GM19468 (cell line): ENCODE data around the gene FUBP3.

ENCODE experiments used
- ATAC-seq: cut with Tn5 transposase; IDR thresholded peaks from one replicate; pipeline ENCODE4 v1.9.1; 2021; ENCODE audit warnings: mild to moderate bottlenecking, moderate library complexity, moderate number of reproducible peaks; ENCODE audit not compliant: unreplicated experiment; ENCODE audit errors: extremely low read depth

The FUBP3 gene

DNA sequence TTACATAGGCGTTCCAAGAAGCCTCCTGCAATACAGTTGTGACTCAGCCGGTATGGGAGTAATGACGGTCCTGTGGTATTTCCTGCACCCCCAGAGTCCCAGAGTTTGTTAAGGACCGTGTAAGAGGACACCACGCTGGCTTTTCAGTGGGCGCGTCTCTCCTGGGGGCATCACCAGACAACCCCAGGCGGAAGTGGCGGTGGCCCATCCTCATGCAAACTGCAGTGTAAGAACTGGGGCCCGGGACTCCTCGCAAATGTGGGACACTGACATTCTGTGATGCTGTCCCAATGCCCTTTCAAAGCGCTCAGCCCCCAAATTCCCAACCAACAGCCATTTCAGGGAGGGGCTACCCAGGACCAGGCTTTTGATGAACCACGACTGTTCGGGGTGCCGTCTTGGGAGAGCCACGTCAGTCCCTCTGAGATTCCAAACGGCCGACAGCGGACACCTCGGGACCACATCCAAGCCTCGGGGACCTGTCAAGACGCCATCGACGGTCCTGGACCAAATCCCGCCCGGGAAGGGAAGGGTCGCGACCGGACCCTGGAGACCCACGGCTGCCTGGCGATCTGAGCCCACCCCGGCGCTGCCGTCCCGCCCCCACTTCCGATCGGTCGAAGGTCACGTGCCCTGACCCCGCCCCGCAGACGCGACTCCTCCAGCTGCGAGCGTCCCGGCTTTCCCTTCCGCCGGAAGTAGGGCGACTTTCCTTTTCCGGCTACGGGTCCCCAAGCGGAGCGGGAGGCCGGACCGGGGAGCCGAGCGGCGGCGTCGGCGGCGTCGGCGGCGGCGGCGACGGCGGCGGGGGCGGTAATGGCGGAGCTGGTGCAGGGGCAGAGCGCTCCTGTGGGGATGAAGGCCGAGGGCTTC, at the start of gene FUBP3:
Gene FUBP3 (plus strand): TSS at position 713 of the 873 bp plus-strand sequence. CDS start 104 bp downstream, at position 817.
- ATAC-seq, result peak; percentile 86

DNA sequence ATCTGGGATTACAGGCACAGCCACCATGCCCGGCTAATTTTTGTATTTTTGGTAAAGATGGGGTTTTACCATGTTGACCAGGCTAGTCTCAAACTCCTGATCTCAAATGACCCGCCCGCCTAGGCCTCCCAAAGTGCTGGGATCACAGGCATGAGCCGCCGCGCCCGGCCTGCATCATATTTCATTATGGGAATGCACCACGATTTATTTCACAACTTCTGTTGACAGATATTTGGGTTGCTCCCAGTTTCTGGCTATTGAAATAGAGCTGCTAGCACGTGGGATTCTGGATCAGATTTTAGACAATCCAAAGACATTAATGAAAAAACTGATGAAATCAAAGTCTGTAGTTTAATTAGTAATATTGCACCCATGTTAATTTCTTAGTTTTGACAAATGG, 48.4 kb upstream of the FUBP3 start:
- no peak for ATAC-seq

DNA sequence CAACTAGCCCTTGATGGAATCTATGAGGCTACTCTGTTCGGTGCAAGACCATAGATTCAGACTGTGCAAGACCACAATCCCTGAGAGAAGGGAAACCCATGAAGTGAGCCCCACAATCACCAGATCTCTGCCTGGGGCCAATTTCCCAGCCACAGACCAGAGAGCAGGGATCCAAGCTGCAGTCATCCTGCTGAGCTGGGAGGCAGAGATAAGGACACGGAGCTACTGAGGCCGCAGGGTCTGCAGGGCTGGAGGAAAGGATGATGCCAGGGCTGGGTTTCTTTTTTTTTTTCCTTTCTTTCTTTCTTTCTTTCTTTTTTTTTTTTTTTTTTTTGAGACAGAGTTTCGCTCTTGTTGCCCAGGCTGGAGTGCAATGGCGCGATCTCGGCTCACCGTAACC, 47.7 kb upstream of the FUBP3 start:
- ATAC-seq, result no peak

DNA sequence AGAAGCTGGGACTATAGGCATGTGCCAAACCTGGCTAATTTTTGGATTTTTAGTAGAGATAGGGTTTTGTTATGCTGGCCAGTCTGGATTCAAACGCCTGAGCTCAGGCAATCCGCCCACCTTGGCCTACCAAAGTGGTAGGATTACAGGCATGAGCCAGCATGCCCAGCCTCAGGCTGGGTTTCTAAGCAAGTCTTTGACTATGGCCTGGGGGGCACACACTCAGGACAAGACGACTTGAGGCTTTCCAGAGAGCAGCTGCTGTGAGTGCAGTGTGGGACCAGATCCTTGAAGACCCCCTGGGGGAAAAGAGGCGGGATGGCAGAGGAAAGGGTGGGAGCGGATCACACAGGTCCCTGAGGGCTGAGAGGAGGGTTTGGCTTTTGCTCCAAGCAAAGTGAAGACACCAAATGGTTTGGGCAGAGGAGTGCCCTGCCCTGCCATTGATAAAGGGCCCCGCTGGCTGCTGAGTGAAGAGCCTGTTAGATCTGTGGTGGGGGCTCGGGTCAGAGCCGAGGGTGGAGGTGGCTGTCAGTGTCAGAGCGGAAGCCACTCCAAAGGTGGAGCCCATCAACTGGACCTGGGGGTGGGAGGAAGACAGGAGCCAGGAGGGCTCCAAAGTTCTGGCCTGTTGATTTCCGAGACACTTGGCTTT, 46.8 kb upstream of the FUBP3 start:
- ATAC-seq, result no peak

GRCh38 chr9:130535818-130536521, 43.4 kb upstream of the FUBP3 start:
- no peak for ATAC-seq

GRCh38 chr9:130536701-130537107, 42.7 kb upstream of the FUBP3 start:
- ATAC-seq, result no peak

- ATAC-seq, result no peak
Observed at GRCh38 chr9:130537346-130538050, 41.9 kb upstream of the FUBP3 start.

GRCh38 chr9:130539420-130540223, 39.8 kb upstream of the FUBP3 start:
- ATAC-seq, result no peak

DNA sequence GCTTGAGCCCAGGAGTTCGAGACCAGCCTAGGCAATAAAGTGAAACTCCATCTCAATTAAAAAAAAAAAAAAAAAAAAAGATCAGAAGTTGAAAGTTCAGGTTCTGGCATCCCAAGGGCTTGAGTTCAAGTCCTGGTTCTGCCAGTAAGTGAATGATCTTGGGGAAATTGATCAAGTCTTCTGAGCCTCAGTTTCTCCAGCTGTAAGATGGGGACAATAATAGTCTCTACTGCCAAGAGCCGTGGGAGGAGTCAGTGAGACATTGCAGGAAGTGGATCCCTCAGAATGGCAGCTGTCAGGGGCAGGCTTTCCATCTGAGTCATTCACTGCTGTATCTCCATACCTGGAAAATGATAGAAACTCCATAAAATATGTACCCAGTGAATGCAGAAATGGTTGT, 37.8 kb upstream of the FUBP3 start:
- no peak for ATAC-seq

DNA sequence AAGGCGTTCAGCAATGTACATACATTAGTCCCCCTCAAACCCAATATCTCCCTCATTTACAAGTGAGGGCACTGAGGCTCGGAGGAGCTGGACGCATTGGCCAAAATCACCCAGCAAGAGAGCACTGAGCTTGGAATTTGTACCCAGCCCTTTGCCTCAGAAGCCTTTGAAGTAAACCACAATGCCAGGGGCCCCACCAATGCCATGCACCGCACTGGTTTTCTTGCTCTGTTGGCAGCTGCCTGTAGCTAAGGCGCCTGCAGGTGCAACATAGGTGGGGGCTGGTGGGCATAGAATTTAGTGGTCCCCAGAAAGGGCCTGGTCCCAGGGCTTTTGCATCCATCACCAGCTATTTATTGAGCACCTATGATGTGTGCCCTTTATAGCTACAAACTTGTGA, 37.3 kb upstream of the FUBP3 start:
- no peak for ATAC-seq

- ATAC-seq, result no peak
Observed at GRCh38 chr9:130542457-130543228, 36.7 kb upstream of the FUBP3 start.

DNA sequence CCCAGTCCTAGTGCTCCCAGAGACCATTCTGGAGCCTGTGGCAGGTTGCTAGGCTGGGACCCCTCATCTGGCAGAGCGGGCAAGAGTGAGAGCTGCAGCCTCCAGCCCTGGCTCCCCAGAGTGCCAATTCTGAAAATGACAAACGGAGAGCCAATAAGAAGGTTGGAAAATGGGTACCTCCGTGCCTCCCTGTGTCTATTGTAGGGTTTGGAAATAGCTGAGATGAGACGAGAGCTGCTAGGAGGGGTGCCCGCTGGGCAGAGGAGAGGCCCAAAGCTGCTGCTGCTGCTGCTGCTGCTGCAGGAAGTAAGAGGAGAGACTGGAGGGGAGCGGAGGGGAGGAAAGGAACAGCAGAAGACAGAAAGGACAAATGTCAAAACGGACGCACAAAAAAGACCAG, 36.0 kb upstream of the FUBP3 start:
- no peak for ATAC-seq

DNA sequence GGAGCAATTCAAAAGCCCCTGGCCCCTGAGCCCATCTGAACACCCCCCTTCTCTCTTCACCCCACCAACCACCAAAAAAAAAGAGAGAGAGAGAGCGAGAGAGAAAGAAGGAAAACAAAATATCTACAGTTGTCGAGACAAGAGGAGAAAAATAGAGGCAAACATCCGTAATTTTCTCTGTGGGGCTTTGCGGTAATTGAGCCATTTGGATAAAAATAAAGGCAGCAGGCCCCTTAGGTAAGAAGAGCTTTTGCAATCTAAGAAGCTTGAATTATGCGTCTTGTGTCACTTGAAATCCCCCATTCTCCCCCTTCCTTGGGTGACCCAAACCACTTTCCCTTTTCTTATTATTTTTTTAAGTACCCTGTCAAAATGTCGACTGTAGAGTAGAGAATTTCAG, 35.5 kb upstream of the FUBP3 start:
- no peak for ATAC-seq

GRCh38 chr9:130544364-130544763, 35.0 kb upstream of the FUBP3 start:
- no peak for ATAC-seq

- ATAC-seq, result no peak
Observed at GRCh38 chr9:130548103-130548502, 31.3 kb upstream of the FUBP3 start.

- no peak for ATAC-seq
Observed at GRCh38 chr9:130549093-130549735, 30.2 kb upstream of the FUBP3 start.

GRCh38 chr9:130554606-130555005, 24.8 kb upstream of the FUBP3 start:
- ATAC-seq, result no peak

DNA sequence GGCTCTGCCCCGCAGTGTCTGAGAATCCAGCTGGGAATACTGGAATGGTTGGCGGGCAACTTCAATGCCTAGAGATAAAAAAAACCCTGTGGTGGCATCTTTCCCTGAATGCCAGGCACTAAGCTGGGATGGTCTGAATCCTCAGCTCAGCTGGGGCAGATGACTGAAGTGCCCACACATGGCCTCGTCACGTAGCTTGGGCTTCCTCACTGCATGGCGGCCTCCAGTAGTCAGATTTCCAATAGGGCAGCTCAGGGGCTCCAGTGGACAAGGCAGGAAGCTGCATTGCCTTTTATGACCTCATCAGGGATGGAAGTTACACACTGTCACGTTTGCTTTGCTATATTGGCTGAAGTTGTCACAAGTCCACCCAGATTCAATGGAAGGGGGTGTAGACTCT, 24.3 kb upstream of the FUBP3 start:
- ATAC-seq, result no peak
